BE2C (cell line): ENCODE measurements around the gene SH3PXD2B.
"Not testable (repeated sequence)": the region's sequence is repeated elsewhere in the genome, so short reads cannot be mapped to it uniquely, and the experiment has no call there.

Experiments
- DNase-seq: peaks from one replicate; pipeline ENCODE4 v3.0.0-alpha.2; 2020
- H3K27me3 ChIP-seq: fragments of 250-450 bp; sonication (Bioruptor Pico); 2 replicates; pipeline ENCODE4 v1.5.1; 2020; ENCODE audit warnings: mild to moderate bottlenecking
- H3K36me3 ChIP-seq: fragments of 250-450 bp; sonication (Bioruptor Pico); 2 replicates; pipeline ENCODE4 v1.5.1; 2020; ENCODE audit warnings: mild to moderate bottlenecking
- H3K4me1 ChIP-seq: fragments of 250-450 bp; sonication (Bioruptor Pico); 2 replicates; pipeline ENCODE4 v1.5.1; 2020
- H3K4me3 ChIP-seq: 2 replicates; pipeline ENCODE4 v1.5.1; 2011; ENCODE audit warnings: low read depth, low read length
- H3K9me3 ChIP-seq: fragments of 250-450 bp; sonication (Bioruptor Pico); 2 replicates; pipeline ENCODE4 v1.5.1; 2020
- TF ChIP-seq, protein P1 (sequence below): IDR thresholded peaks from 2 replicates; pipeline ENCODE4 v1.5.1; 2012; ENCODE audit warnings: mild to moderate bottlenecking, low read depth, low read length

SH3PXD2B gene

DNA sequence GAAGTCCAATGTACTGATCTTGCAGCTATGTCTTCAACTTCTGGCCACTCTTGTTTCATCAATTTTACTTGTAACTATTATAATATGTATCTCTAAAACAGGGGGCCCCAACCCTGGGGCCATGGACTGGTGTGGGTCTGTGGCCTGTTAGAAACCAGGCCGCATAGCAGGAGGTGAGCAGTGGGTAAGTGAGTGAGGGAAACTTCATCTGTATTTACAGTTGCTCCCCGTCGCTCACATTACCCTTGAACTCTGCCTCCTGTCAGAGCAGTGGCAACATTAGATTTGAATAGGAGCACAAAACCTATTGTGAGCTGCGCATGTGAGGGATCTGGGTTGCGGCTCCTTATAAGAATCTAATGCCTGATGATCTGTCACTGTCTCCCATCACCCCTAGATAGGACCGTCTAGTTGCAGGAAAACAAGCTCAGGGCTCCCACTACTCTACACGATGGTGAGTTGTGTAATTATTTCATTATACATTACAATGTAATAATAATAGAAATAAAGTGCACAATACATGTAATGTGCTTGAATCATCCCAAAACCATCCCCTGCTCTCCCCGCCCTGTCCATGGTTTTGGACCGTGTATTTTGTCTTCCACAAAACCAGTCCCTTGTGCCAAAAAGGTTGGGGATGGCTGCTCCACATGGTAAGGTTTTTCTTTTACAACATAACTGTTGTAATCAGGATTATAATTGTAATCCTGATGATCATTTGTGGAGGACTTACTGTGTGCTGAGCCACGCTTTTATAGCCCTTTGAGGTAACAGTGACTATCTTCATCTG is 26.9 kb upstream of the SH3PXD2B start:
- TF ChIP-seq, protein P1, sequence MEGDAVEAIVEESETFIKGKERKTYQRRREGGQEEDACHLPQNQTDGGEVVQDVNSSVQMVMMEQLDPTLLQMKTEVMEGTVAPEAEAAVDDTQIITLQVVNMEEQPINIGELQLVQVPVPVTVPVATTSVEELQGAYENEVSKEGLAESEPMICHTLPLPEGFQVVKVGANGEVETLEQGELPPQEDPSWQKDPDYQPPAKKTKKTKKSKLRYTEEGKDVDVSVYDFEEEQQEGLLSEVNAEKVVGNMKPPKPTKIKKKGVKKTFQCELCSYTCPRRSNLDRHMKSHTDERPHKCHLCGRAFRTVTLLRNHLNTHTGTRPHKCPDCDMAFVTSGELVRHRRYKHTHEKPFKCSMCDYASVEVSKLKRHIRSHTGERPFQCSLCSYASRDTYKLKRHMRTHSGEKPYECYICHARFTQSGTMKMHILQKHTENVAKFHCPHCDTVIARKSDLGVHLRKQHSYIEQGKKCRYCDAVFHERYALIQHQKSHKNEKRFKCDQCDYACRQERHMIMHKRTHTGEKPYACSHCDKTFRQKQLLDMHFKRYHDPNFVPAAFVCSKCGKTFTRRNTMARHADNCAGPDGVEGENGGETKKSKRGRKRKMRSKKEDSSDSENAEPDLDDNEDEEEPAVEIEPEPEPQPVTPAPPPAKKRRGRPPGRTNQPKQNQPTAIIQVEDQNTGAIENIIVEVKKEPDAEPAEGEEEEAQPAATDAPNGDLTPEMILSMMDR = no peak
- no peak for DNase-seq

DNA sequence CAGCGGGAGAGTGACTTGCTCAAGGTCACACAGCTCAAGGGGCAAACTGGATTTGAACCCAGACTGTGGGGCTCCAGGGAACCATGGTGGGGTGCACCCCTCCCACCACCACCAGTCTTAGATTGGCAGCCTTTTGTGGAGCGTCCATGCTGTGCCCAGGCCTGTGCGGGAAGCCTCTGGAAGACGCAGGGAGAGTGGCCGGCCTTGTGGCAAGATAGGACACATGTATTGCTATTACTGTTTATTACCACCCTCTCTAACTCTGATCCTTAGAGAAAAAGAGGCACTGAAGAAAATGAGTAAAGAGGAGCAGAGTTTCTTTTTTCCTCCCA is 25.4 kb upstream of the SH3PXD2B start:
- no peak for DNase-seq
- Histone ChIP-seq H3K4me3 (no peak overlapping the region), H3K27me3 (no peaks in the 10 kb centered on the region), H3K4me1 (no peaks in the 10 kb centered on the region), H3K36me3 (no peaks in the 10 kb centered on the region), H3K9me3 (no peaks in the 10 kb centered on the region)
- TF ChIP-seq, protein P1 = no peak

More for the DNA sequence above, 26.9 kb upstream of the SH3PXD2B start:
- no peaks in the 10 kb centered on the region for H3K27me3 ChIP-seq
- no peaks in the 10 kb centered on the region for H3K36me3 ChIP-seq
- H3K4me1 ChIP-seq = no peaks in the 10 kb centered on the region
- no peaks in the 10 kb centered on the region for H3K9me3 ChIP-seq
- H3K4me3 ChIP-seq = no peak overlapping the region

DNA sequence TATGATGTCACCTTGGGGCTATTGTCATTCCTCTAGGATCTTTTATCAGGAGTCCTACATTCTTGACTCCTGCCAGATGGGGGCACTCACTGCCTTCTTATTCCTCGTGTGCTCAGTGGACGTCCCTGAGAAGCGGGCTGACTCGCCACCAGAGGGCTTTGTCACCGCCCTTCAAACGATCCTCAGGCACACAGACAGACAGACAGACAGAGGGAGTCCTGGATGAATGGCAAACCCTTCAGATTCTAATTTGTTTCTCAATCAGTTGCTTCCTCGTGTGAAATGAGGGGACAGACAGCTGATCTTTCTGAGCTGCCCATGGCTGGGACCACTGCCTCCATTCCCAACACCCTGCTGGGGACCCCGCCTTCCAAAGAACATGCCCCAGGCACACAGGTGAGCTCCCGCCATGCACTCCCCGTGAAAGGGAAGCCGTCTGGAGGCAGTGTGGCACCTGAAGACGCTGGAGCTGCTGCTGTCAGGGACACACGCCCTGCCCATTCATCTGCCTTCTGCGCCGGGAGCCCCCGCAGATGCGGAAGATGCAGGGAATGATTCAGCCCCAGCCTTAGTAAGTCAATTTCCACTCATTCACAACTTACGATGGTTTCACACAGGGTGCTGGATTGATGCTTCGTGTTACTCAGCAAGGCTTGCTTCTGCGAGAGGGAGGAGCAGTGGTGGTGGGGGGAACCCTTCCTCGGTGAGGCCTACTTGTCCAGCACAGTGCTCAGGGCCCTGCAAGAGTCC is 24.9 kb upstream of the SH3PXD2B start:
- Histone ChIP-seq H3K4me1 (no peaks in the 10 kb centered on the region), H3K36me3 (no peaks in the 10 kb centered on the region), H3K9me3 (no peaks in the 10 kb centered on the region), H3K27me3 (no peaks in the 10 kb centered on the region), H3K4me3 (no peak overlapping the region)
- TF ChIP-seq, protein P1 = peak; percentile 93
- DNase-seq = peak; percentile 88

DNA sequence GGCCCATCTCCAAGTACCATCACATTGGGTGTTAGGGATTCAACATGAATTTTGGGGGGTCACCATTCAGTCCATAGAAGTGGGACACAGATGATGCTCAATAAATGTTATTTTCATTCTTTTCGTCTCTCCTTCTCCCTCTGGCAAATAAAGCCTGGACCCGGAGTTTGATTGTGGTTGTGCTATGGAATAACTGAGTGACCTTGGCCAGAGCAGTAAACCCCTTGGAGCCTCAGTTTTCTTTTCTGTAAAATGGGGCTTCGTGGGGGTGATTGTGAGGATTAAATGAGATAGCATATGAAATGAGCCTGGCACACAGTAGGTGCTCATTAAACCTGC is 24.3 kb upstream of the SH3PXD2B start:
- H3K4me1 ChIP-seq, DNase-seq, H3K4me3 ChIP-seq, H3K9me3 ChIP-seq, H3K27me3 ChIP-seq, H3K36me3 ChIP-seq: not testable (repeated sequence)

DNA sequence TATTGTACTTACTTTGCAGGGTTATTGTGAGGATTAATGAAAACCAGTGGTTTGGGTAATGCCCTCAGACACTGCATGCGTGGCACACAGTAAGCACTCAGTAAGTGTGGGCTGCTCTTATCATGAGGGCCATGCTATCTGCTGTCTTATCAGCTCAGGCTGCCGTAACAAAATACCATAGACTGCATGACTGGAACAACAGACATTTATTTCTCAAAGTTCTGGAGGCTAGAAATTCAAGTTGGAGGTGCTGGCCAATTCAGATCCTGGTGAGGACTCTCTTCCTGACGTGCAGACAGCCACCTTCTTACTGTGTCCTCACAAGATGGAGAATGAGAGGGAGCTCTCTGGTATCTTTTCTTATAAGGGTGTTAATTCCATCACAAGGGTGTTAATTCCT is 23.9 kb upstream of the SH3PXD2B start:
- Histone ChIP-seq H3K27me3 (no peaks in the 10 kb centered on the region), H3K4me3 (no peak overlapping the region), H3K36me3 (no peaks in the 10 kb centered on the region), H3K4me1 (no peaks in the 10 kb centered on the region), H3K9me3 (no peaks in the 10 kb centered on the region)
- TF ChIP-seq, protein P1 = no peak
- no peak for DNase-seq

DNA sequence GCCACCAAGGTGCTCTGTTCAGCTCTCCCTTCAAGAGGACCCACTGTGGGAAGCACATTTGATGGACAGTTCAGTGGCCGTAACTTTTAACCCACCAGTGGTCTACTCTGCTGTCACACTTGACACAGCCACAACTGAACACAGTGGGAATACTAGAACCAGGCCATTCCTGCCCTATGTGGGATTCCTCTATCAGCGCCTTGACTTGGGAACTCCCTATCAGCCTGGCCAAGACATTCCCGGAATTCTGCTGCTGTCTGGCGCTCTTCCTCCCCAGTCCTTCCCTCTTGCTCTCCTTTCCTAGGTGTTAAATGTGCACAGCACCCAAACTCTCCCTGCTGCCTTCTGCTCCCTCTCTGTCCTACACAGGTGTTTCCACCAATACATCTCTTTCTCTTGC is 23.1 kb upstream of the SH3PXD2B start:
- no peaks in the 10 kb centered on the region for H3K9me3 ChIP-seq
- TF ChIP-seq, protein P1 = no peak
- no peaks in the 10 kb centered on the region for H3K27me3 ChIP-seq
- DNase-seq = no peak
- H3K4me1 ChIP-seq = no peaks in the 10 kb centered on the region
- no peak overlapping the region for H3K4me3 ChIP-seq
- H3K36me3 ChIP-seq = no peaks in the 10 kb centered on the region
